SW 1271 (cell line): ENCODE data around the gene RANBP3.

Experiments used
- DNase-seq, 2 experiments: peaks; one replicate each; lab custom pipeline; 2025; lab: John Stamatoyannopoulos, UW

The RANBP3 gene

GRCh38 chr19:5950741-5951140 lies 27.2 kb downstream of the RANBP3 start:
- no peak for DNase-seq

GRCh38 chr19:5949792-5950305 lies 28.1 kb downstream of the RANBP3 start:
- no peak for DNase-seq

GRCh38 chr19:5948752-5949564 lies 29.0 kb downstream of the RANBP3 start:
- no peak for DNase-seq

- DNase-seq, result no peak
Measured at GRCh38 chr19:5947435-5947834, 30.5 kb downstream of the RANBP3 start.

GRCh38 chr19:5943623-5944022 lies 34.3 kb downstream of the RANBP3 start:
- no peak for DNase-seq

- DNase-seq, result no peak
Measured at GRCh38 chr19:5943045-5943444, 34.9 kb downstream of the RANBP3 start.

- no peak for DNase-seq
Measured at GRCh38 chr19:5941673-5942072, 36.3 kb downstream of the RANBP3 start.

GRCh38 chr19:5940260-5941208 lies 37.4 kb downstream of the RANBP3 start:
- no peak for DNase-seq

GRCh38 chr19:5937550-5937949 lies 40.4 kb downstream of the RANBP3 start:
- no peak for DNase-seq

- no peak for DNase-seq
Measured at GRCh38 chr19:5936292-5936592, 41.7 kb downstream of the RANBP3 start.

- DNase-seq, result no peak
Measured at GRCh38 chr19:5935473-5936291, 42.3 kb downstream of the RANBP3 start.

- DNase-seq, result no peak
Measured at GRCh38 chr19:5934774-5935472, 43.0 kb downstream of the RANBP3 start.

- no peak for DNase-seq
Measured at GRCh38 chr19:5934069-5934401, 43.9 kb downstream of the RANBP3 start.

- DNase-seq, result no peak
Measured at GRCh38 chr19:5933391-5934068, 44.4 kb downstream of the RANBP3 start.

- no peak for DNase-seq
Measured at GRCh38 chr19:5932609-5933262, 45.2 kb downstream of the RANBP3 start.

- no peak for DNase-seq
Measured at GRCh38 chr19:5932146-5932545, 45.8 kb downstream of the RANBP3 start.

GRCh38 chr19:5931251-5931650 lies 46.7 kb downstream of the RANBP3 start:
- DNase-seq, result no peak

- no peak for DNase-seq
Measured at GRCh38 chr19:5929625-5930024, 48.3 kb downstream of the RANBP3 start.

GRCh38 chr19:5929179-5929578 lies 48.8 kb downstream of the RANBP3 start:
- no peak for DNase-seq

- DNase-seq, result no peak
Measured at GRCh38 chr19:5927441-5927821, 50.5 kb downstream of the RANBP3 start.
